Ishikawa (cell line): ENCODE measurements around the gene UNC5C.

ENCODE experiments used
- CEBPB ChIP-seq: IDR thresholded peaks from 2 replicates; pipeline ENCODE4 v1.6.1; 2012
- CREB1 ChIP-seq: IDR thresholded peaks from 2 replicates; pipeline ENCODE4 v1.6.1; 2012; ENCODE audit warnings: low read depth
- EGR1 ChIP-seq: IDR thresholded peaks from 2 replicates; pipeline ENCODE4 v1.6.1; 2012
- EP300 ChIP-seq: IDR thresholded peaks from 2 replicates; pipeline ENCODE4 v1.6.1; 2012; ENCODE audit warnings: borderline replicate concordance
- FOXM1 ChIP-seq: IDR thresholded peaks from 2 replicates; pipeline ENCODE4 v1.6.1; 2012; ENCODE audit warnings: low read depth, borderline replicate concordance
- NFIC ChIP-seq: IDR thresholded peaks from 2 replicates; pipeline ENCODE4 v1.6.1; 2012
- RAD21 ChIP-seq: IDR thresholded peaks from 2 replicates; pipeline ENCODE4 v1.6.1; 2012; ENCODE audit warnings: low read depth
- TAF1 ChIP-seq: IDR thresholded peaks from 2 replicates; pipeline ENCODE4 v1.6.1; 2012; ENCODE audit warnings: low read depth, mild to moderate bottlenecking
- TCF12 ChIP-seq: IDR thresholded peaks from 2 replicates; pipeline ENCODE4 v1.6.1; 2012; ENCODE audit warnings: low read depth
- TEAD4 ChIP-seq: IDR thresholded peaks from 2 replicates; pipeline ENCODE4 v1.6.1; 2012
- YY1 ChIP-seq: IDR thresholded peaks from 2 replicates; pipeline ENCODE4 v1.6.1; 2012; ENCODE audit warnings: low read depth
- ZBTB7A ChIP-seq: IDR thresholded peaks from 2 replicates; pipeline ENCODE4 v1.6.1; 2012; ENCODE audit warnings: low read depth
- TF ChIP-seq, protein P1 (sequence below): IDR thresholded peaks from 2 replicates; pipeline ENCODE4 v1.6.1; 2012
- TF ChIP-seq, protein P2 (sequence below): IDR thresholded peaks from 2 replicates; pipeline ENCODE4 v1.6.1; 2012
- TF ChIP-seq, protein P3 (sequence below): IDR thresholded peaks from 2 replicates; pipeline ENCODE4 v1.6.1; 2012; ENCODE audit warnings: low read depth, mild to moderate bottlenecking

UNC5C gene

DNA sequence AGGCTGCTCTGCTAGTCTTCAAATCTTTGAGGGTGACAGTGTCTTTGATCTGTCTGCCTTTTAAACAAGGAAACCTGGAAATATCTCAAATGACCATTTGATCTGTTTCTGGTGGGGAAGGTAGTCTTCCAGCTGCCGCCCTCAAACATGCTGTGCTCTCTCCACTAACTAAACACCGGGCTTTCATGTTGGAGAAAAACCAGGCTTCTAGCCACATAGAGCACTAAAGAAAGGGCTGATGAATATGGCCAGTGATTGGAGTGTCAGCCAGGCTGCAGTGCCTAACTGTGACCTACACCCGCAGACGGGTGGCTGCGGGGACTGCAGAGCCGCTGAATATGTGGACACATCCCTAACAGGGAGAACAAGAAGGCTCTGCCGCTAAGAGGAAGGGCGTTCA lies 85.9 kb downstream of the UNC5C start:
- no peak for TF ChIP-seq FOXM1
- TF ChIP-seq, protein P1, sequence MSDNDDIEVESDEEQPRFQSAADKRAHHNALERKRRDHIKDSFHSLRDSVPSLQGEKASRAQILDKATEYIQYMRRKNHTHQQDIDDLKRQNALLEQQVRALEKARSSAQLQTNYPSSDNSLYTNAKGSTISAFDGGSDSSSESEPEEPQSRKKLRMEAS: no peak
- TF ChIP-seq NFIC: no peak
- no peak for TF ChIP-seq YY1
- no peak for TF ChIP-seq EGR1
- TF ChIP-seq, protein P2, sequence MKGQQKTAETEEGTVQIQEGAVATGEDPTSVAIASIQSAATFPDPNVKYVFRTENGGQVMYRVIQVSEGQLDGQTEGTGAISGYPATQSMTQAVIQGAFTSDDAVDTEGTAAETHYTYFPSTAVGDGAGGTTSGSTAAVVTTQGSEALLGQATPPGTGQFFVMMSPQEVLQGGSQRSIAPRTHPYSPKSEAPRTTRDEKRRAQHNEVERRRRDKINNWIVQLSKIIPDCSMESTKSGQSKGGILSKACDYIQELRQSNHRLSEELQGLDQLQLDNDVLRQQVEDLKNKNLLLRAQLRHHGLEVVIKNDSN: no peak
- no peak for TF ChIP-seq EP300
- TF ChIP-seq, protein P3, sequence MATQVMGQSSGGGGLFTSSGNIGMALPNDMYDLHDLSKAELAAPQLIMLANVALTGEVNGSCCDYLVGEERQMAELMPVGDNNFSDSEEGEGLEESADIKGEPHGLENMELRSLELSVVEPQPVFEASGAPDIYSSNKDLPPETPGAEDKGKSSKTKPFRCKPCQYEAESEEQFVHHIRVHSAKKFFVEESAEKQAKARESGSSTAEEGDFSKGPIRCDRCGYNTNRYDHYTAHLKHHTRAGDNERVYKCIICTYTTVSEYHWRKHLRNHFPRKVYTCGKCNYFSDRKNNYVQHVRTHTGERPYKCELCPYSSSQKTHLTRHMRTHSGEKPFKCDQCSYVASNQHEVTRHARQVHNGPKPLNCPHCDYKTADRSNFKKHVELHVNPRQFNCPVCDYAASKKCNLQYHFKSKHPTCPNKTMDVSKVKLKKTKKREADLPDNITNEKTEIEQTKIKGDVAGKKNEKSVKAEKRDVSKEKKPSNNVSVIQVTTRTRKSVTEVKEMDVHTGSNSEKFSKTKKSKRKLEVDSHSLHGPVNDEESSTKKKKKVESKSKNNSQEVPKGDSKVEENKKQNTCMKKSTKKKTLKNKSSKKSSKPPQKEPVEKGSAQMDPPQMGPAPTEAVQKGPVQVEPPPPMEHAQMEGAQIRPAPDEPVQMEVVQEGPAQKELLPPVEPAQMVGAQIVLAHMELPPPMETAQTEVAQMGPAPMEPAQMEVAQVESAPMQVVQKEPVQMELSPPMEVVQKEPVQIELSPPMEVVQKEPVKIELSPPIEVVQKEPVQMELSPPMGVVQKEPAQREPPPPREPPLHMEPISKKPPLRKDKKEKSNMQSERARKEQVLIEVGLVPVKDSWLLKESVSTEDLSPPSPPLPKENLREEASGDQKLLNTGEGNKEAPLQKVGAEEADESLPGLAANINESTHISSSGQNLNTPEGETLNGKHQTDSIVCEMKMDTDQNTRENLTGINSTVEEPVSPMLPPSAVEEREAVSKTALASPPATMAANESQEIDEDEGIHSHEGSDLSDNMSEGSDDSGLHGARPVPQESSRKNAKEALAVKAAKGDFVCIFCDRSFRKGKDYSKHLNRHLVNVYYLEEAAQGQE: no peak
- no peak for TF ChIP-seq CREB1

DNA sequence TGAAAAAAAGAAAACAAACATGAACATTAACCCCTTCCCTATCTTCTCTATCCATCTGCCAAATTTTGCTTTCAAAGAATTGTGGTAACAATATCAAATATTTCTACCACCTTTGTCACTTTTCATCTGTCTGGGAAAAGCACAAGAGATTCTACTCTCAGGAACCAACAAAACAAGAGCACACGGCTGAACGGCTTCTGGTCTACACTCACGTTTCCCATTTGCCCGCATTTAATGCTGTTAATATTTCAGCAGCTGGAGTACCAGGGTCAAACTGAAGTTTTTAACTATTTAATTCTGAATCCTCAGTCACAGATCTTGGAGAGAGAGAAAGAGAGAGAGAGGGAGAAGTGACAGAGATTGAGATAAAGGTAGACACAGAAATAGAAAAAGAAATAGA lies 91.4 kb downstream of the UNC5C start:
- TF ChIP-seq CREB1: no peak
- no peak for TF ChIP-seq EP300
- no peak for TF ChIP-seq RAD21
- TF ChIP-seq ZBTB7A: no peak
- TF ChIP-seq TCF12: no peak
- TF ChIP-seq NFIC: no peak
- TF ChIP-seq TEAD4: no peak
- TF ChIP-seq CEBPB: no peak
- no peak for TF ChIP-seq FOXM1

DNA sequence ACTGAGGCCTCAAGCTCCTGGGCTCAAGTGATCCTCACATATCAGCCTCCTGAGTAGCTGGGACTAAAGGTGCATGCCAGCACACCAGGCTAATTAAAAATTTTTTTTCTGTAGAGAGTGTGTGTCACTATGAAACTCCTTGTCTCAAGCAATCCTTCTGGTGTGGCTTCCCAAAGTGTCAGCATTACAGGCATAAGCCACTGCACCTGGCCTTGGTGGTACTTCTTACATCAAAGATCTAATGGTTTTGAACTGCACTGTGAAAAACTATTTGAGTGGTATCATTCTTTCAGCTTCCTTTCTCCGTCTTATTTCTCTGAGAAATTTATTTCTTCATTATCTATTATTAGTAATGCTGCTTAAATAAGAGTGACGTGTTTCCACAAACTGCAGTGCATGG lies 98.5 kb downstream of the UNC5C start:
- TF ChIP-seq ZBTB7A: no peak
- TF ChIP-seq CREB1: no peak
- TF ChIP-seq, protein P3: no peak

DNA sequence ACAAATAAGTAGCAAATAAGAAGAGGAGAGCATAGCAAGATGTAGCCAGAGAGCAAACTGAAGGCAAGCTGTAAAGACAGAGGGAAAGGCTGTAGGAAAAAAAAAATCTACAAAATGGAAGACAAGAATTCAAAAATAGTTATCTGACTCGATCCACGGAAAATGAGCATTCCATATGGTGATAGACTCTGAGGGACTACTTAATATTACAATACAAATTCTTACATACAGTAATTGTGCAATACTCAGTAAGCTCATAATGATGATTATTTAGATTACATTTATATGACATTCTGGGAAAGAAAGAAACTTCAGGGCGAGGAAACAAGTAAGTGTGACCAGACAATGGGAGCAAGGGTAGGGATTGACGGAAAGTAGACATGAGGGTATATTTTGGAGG lies 102.6 kb downstream of the UNC5C start:
- TF ChIP-seq NFIC: no peak
- TF ChIP-seq EP300: no peak
- TF ChIP-seq, protein P2: no peak
- TF ChIP-seq CEBPB: no peak
- no peak for TF ChIP-seq CREB1
- TF ChIP-seq RAD21: no peak
- TF ChIP-seq TEAD4: no peak
- no peak for TF ChIP-seq FOXM1
- no peak for TF ChIP-seq YY1
- no peak for TF ChIP-seq EGR1

DNA sequence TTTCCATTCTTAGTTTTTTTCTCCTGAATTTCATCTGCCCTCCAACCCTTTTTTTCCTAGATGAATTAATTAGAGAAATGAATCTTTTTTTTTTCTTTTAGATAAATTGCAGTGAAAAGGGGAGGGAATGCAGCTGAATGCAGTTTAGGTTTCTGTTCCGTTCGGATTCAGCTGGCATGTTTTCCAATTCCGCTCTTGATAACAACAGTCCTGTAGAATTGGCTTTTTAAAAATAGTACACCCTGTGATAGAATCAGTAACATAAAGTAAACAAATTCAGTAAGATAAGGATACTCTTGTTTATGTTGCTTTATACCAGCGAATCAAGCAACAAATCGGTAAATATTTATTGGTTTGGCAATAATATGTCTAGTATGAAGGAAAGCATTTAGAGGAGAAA lies 103.5 kb downstream of the UNC5C start:
- TF ChIP-seq ZBTB7A: no peak
- no peak for TF ChIP-seq TAF1
- TF ChIP-seq NFIC: no peak
- TF ChIP-seq, protein P1: no peak

DNA sequence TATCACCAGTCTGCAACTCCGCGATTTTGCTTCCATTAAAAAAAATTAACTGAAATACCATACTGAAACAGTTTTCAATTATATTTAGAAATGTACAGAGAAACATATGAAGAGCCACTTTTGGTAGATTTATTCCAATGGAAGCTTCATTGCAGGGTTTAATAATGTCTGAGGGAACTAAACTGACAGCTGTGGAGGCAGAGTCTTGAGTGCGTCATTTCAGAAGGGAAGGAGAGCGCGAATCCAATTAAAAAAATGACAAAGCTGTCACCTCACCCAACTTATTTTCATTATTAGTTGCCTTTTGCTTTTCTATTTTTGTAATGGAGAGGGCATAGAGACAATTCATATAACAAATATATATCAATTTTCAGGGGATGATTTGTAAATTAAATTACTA lies 104.0 kb downstream of the UNC5C start:
- TF ChIP-seq, protein P2: no peak
- no peak for TF ChIP-seq TCF12
- no peak for TF ChIP-seq CEBPB
- TF ChIP-seq FOXM1: no peak
- TF ChIP-seq NFIC: no peak
- TF ChIP-seq, protein P1: no peak
- TF ChIP-seq TEAD4: no peak
- TF ChIP-seq EP300: no peak
- TF ChIP-seq TAF1: no peak
- no peak for TF ChIP-seq RAD21
- TF ChIP-seq ZBTB7A: no peak
- TF ChIP-seq CREB1: no peak
- no peak for TF ChIP-seq EGR1
- TF ChIP-seq, protein P3: no peak
- no peak for TF ChIP-seq YY1
